GM21825 (cell line): ENCODE data around the gene PPP1R10.
A peak's percentile ranks its signal among the peaks of the same experiment; 100 is the strongest.
"Not testable (repeated sequence)": the region's sequence is repeated elsewhere in the genome, so short reads cannot be mapped to it uniquely, and the experiment has no call there.

Experiments
- ATAC-seq: cut with Tn5 transposase; IDR thresholded peaks from one replicate; pipeline ENCODE4 v1.9.1; 2021; ENCODE audit warnings: mild to moderate bottlenecking, moderate library complexity; ENCODE audit not compliant: unreplicated experiment

PPP1R10 gene

GRCh38 chr6:30616811-30617564 lies at the start of gene PPP1R10:
Gene PPP1R10, minus strand, starts transcription at chr6:30617243. Its CDS starts 7,299 bp downstream, at chr6:30609944.
- peak; percentile 72 for ATAC-seq

DNA sequence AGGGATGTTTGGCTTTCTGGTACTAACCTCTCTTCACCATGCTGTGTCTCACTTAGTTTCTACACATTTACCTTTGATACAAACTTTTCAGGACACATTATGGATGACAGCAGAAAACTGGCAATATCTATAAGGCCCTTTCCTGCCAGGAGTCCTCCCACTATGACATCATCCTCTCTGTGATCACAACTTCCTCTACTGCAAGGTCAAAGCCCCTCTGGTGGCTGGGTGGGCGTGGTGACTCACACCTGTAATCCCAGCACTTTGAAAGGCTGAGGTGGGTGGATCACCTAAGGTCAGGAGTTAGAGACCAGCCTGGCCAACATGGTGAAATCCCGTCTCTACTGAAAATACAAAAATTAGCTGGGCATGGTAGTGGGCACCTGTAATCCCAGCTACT lies 49.3 kb upstream of the PPP1R10 start:
- ATAC-seq = not testable (repeated sequence)

DNA sequence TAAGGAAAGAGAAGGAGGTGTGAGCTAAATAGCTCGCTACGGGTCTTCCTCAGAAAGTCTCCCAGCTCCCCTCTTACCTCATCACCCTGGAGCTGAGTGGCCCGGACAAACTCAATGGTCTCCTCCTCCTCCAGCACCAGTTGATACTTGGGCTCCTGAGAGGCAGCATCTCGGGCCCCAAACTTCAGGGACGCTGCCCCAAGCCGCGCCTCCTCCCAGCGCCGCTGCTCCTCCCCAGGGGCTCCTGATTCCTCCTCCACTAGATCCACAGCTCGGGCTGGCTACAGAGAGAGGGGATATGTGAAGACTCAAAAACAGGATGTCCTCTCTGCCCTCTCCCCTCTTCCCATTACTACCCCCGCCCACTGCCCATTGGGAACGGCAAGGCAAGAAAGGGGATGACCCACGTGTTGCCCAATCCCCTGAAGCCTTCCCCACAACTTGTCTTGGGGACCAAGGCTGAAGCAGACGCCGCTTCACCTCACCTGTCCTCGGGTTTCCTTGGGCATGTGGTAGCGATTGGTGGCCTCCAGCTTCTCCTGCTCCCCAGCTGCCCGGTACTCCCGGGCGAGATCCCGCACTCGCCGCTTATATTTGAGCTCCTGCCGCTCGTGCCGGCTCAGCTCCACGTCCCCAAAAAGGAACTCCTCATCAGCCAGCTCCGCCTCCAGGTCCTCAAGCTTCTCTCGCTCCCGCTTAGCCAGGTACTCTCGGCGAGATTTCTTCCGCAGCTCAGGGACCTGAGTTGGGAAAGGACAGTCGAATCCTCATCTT lies 48.1 kb upstream of the PPP1R10 start:
- no peak for ATAC-seq

DNA sequence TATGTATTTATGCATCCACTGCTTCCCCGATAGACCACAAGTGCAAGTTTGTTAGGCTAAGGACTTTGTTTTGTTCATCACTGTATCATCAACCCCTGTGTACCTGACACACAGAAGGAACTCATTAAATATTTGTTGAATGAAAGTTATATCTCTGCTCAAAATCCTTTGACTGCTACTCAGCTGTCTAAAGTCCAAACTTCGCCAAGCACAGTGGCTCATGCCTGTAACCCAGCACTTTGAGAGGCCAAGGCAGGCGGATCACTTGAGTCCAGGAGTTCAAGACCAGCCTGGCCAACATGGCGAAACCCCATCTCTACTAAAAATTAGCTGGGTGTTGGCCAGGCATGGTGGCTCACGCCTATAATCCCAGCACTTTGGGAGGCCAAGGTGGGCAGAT lies 40.9 kb upstream of the PPP1R10 start:
- not testable (repeated sequence) for ATAC-seq

GRCh38 chr6:30657454-30657853 lies 40.4 kb upstream of the PPP1R10 start:
- ATAC-seq = no peak

- no peak for ATAC-seq
Measured at GRCh38 chr6:30656513-30656912, 39.5 kb upstream of the PPP1R10 start.

DNA sequence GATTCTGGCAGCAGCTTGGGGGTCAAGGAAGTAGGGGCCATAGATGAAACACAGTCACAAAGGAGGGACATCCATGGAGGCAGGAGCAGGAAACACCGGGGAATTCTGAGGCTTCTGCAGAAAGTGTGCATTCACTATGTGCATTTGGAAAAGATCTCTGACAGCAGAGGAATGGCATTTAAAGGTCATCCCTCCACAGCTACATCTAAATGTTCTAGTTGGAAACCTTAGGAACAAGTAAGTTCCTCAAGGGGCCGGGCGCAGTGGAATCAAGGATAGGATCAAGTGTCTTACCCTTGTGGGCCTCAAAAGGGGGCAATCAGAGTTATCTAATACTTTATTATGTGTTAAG lies 38.7 kb upstream of the PPP1R10 start:
- no peak for ATAC-seq

GRCh38 chr6:30654798-30655742 lies 38.0 kb upstream of the PPP1R10 start:
- ATAC-seq = no peak

DNA sequence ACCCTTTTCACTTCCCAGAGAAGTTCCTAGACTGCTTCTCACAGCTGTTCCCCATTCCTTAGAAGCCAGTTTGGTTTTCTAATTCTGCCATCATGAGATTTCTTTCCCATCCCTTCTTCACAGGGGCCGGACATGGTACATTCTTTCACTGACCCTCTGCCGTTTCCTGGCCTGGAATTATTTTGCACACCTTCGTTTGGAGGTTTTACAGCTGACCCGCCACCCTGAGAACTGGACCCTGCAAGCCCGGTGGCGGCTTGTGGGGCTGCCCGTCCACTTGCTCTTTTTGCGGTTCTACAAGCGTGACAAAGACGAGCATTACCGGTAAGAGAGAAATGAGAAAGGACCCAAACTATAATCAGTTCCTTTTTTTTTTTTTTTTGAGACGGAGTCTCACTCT lies 34.1 kb upstream of the PPP1R10 start:
- ATAC-seq = no peak

DNA sequence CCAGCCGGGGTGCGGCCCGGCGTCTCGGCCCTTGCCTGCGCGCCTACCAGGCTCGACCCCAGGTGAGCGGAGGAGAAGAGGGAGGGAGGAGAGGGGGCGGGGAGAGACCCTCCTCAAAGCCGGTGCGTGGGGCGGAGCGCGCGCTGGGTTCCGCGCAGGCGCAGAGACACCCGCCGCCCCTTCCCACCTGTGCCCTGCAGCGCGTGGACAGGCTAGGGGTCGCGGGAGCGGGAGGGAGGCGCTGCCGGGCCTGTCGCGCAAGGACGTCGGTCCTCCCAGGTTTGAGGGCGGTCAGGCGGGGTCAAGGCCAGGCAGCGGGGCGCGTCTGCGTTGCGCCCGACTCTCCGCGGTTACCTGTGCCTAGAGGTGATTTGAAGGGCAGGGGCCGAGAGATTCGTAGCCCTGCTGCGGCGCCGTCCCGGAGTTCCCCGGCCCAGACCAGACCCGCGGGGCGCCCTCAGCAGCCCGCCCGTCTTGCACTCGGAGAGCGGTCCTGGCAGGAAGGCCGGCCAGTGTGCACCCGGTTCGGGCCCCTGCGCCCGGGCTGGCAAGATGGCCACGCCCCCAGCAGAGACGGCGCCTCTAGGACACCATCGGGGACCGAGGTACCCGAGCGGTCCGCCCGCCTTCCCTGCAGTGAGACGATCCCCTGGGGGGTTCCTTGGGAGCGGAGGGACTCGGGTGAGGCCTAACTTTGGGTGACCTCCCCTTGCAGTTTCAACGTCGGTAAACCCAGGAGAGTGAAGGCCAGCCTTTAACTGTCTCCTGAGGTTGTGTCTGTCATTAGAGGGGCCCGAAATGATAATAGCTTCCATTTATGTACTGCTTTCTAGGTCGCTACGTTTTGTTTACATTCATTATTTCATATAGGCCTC lies 30.4 kb upstream of the PPP1R10 start:
- peak; percentile 56 for ATAC-seq

DNA sequence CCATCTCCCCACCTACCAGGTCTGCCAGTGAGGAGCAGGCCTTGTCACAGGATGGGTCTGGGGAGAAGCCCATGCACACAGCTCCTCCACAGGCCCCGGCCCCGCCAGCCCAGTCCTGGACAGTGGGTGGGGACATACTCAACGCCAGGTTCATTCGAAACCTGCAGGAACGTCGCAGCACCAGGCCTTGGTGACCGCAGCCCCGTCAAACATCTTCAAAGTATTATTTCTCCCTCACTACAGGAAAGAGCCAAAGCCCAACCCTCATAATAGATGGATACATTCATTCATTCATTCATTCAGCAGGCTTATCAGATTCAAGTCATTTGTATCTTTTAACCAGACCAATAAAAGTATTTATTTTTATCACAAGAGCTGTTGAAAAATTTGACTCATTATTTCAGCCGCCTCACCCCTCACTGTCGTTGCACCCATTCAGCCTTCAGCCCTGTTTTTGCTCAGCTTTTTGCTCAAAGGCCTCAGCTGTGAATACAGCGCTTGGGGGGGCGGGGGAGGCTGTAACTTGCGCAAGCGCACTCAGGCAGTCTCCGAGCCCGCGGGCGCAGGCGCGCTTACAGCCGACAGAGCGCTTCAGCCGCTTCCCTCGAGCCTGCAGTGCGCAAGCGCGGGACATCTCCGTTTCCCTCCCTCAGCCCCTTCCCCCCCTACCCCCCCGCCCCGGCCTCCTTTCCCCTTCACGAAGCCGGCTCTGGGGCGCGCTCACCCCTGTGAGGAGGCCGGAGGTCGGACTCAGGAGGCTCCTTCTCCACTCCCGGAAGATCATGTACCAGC lies 29.6 kb upstream of the PPP1R10 start, which contains the start of gene C6orf136:
C6orf136 (plus strand) TSS at position 684 of the 792 bp plus-strand sequence; CDS start at position 783, 99 bp downstream.
- peak; percentile 41 for ATAC-seq

DNA sequence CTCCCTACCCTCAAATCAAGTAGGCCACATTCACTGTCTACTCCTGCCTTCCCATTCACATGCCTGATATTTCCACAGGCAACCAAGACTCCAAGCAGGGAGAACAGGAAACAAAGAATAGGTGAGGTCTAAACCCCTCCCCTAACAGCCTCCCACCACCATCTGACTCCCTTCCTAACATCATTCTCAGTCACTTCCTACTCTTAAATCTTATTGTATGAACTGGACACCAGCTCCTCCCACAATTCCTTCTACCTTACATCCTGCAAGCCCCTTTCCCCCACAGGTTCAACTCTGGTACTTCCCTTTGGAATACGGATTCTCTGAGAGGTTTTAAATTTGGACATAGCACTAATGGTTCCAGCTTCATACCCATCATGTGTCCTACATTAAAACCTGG lies 28.9 kb upstream of the PPP1R10 start:
- no peak for ATAC-seq

DNA sequence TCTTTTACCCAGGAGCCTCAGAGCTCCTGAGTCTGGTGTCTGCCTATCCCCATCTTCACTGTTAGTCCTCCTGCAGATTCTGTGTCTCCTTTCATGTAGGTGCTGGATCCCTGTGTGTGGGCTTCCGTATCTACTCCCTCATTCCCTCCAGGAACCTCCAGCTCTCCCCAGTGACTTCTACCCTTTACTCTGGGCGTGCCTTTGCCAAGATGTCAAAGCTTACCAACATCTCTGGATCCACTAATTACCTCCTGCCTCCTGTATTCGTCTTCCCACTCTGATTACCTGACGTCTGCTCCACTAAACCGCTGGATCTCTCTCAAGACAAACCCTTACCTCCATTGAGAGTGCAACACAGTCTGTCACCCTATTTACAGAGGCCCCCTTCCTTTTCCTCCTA lies 27.7 kb upstream of the PPP1R10 start:
- no peak for ATAC-seq

- no peak for ATAC-seq
Measured at GRCh38 chr6:30643656-30644055, 26.6 kb upstream of the PPP1R10 start.

- no peak for ATAC-seq
Measured at GRCh38 chr6:30641048-30641447, 24.0 kb upstream of the PPP1R10 start.

GRCh38 chr6:30640481-30640880 lies 23.4 kb upstream of the PPP1R10 start:
- no peak for ATAC-seq

DNA sequence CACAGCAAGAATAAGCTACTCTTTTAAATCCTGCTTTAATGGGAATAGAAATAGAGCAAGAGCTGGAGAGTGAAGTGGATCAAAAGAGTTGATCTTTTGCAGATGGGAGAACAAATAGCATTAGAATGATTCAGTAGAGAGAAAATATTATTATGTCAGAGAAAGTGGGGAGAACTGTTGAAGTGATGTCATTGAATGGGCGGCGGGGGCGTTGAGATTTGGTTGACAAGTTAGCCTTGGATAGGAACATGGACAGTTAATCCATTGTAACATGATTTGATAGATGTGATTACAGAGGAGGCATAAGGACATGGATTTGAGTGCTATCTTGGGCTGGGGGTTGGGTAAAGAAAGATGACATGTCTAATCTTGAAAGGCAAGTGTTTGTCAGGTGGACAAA lies 18.8 kb upstream of the PPP1R10 start:
- no peak for ATAC-seq

DNA sequence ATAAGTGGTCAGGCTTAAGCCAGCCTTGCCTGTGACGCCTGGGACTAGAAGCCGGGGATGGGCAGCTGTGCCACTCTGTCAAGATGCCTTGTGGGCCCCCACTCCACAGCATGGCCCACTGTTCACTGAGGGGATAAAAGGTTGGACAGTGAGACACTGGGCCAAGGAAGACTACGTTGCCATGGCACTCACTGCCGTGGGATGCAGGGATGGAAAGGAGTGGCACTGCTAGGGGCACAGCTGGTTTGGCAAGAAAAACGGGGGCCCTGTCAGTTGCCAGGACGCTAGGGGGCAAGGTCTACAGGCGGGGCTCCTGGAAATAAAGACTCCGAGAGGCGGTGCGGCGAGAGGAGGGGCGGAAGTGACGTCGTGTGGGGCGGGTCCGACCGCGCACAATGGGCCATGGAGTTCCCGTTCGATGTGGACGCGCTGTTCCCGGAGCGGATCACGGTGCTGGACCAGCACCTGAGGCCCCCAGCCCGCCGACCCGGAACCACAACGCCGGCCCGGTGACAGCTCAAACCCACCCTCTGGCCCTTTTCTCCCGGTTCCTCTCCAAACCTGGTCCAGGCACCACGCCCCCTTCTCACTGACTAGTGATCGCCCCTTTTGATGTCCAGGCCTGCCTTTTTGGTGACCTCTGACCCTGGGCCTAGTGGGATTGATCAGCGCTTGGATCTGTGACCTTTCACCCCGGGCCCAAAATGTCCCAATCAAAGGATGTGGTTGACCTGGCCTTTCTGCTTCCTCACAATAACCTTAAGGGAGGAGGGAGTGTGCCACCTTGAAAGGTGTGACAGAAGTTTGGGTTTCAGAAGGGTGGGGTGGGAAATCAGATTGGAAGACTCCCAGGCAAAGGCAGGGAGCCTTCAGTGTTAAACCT lies 9.7 kb upstream of the PPP1R10 start, which contains the start of gene ATAT1:
ATAT1 (plus strand) TSS at position 391 of the 883 bp plus-strand sequence.
- ATAC-seq = peak; percentile 82
